Endothelial cell of umbilical vein (primary cell): ENCODE data around the gene DSCAML1. TPM values are rescaled to one million over a fixed set of nuclear protein-coding genes. Genes with fewer than 3 reads are reported as not detected.

Source experiments
- BruUV-seq: library from RNA; stranded (reverse); fragments of 400-500 nt; replicated peaks from 2 replicates; lab custom pipeline; 2021; lab: Mats Ljungman, UMichigan
- CTCF ChIA-PET: fragments of 300-600, 350-600 bp; sonication (Branson Sonifier 250); formaldehyde crosslinking; loops from one replicate; lab custom pipeline; 2021; ENCODE audit warnings: antibody characterized with exemption, inconsistent platforms; lab: Charles Lee
- POLR2A ChIA-PET: fragments of 300-600, 350-600 bp; sonication (Branson Sonifier 250); formaldehyde crosslinking; loops from one replicate; lab custom pipeline; 2021; ENCODE audit warnings: antibody characterized with exemption, inconsistent platforms; lab: Charles Lee
- DNase-seq: peaks from one replicate; pipeline ENCODE4 v3.0.0-alpha.2; 2011; ENCODE audit warnings: low read depth, low spot score
- FAIRE-seq: peaks from 2 replicates; lab custom pipeline; 2011; peaks lifted over from hg19 to GRCh38; lab: Jason Lieb, UNC
- H2AFZ ChIP-seq: 2 replicates; pipeline ENCODE4 v1.6.0; 2012; ENCODE audit warnings: low read depth, low read length, control low read depth, inconsistent platforms
- H3K27ac ChIP-seq: 2 replicates; pipeline ENCODE4 v1.5.1; 2011; ENCODE audit warnings: low read depth, mild to moderate bottlenecking, control low read depth, low read length, moderate library complexity; ENCODE audit not compliant: insufficient read depth
- H3K27me3 ChIP-seq, 2 experiments: 2 replicates each; pipeline versions ENCODE4 v1.6.0 to v1.6.1; 2011; ENCODE audit warnings: low read length in 2 of 2, mixed read lengths in 1 of 2; ENCODE audit not compliant: control insufficient read depth in 2 of 2, insufficient read depth in 2 of 2
- H3K36me3 ChIP-seq, 2 experiments: 2 replicates in 1 of 2; 3 replicates in 1 of 2; pipeline ENCODE4 v1.5.1; 2011; ENCODE audit warnings: low read length in 2 of 2, mild to moderate bottlenecking in 1 of 2, moderate library complexity in 1 of 2; ENCODE audit not compliant: control insufficient read depth in 2 of 2, insufficient read depth in 2 of 2; ENCODE audit errors: extremely low read depth in 1 of 2
- H3K4me1 ChIP-seq: 3 replicates; pipeline ENCODE4 v1.5.1; 2011; ENCODE audit warnings: mild to moderate bottlenecking, low read length; ENCODE audit not compliant: control insufficient read depth, insufficient read depth; ENCODE audit errors: extremely low read depth
- H3K4me2 ChIP-seq: 2 replicates; pipeline ENCODE4 v1.6.1; 2011; ENCODE audit warnings: low read length, control low read depth, mixed read lengths; ENCODE audit not compliant: insufficient read depth
- H3K4me3 ChIP-seq, 3 experiments: fragments of 200-600 bp in 1 of 3; sonication (generic), shearing (Covaris generic) in 1 of 3; replicated peaks in 1 of 3; 2 replicates each; pipeline ENCODE4 v1.5.1; 2011 to 2016; ENCODE audit warnings: control low read depth in 3 of 3, low read length in 3 of 3, mild to moderate bottlenecking in 2 of 3, inconsistent platforms in 1 of 3, low read depth in 1 of 3, moderate library complexity in 1 of 3; ENCODE audit not compliant: insufficient read depth in 1 of 3
- H3K79me2 ChIP-seq: 2 replicates; pipeline ENCODE4 v1.6.0; 2012; ENCODE audit warnings: low read length, inconsistent platforms; ENCODE audit not compliant: control insufficient read depth, insufficient read depth
- H3K9ac ChIP-seq: replicated peaks from 2 replicates; pipeline ENCODE3; 2011; ENCODE audit warnings: low read length, control low read depth; ENCODE audit not compliant: insufficient read depth; ENCODE audit errors: extremely low read depth
- H3K9me1 ChIP-seq: replicated peaks from 3 replicates; pipeline ENCODE4 v1.6.0; 2011; ENCODE audit warnings: mild to moderate bottlenecking, low read length; ENCODE audit not compliant: control insufficient read depth, insufficient read depth; ENCODE audit errors: extremely low read depth
- H3K9me3 ChIP-seq: replicated peaks from 2 replicates; pipeline ENCODE4 v1.5.1; 2012; ENCODE audit warnings: low read length, inconsistent platforms; ENCODE audit not compliant: control insufficient read depth, insufficient read depth
- H4K20me1 ChIP-seq: replicated peaks from 2 replicates; pipeline ENCODE3; 2011; ENCODE audit warnings: mild to moderate bottlenecking, low read length; ENCODE audit not compliant: control insufficient read depth, insufficient read depth; ENCODE audit errors: extremely low read depth
- EZH2 ChIP-seq: IDR thresholded peaks from 2 replicates; pipeline ENCODE4 v1.6.1; 2012; ENCODE audit warnings: borderline replicate concordance, low read depth, mild to moderate bottlenecking, moderate library complexity, low read length, inconsistent platforms; ENCODE audit not compliant: severe bottlenecking
- FOS ChIP-seq: IDR thresholded peaks from 2 replicates; pipeline ENCODE4 v1.6.1; 2011; ENCODE audit warnings: mild to moderate bottlenecking, low read length, moderate library complexity, borderline replicate concordance; ENCODE audit not compliant: insufficient read depth
- JUN ChIP-seq: IDR thresholded peaks from 2 replicates; pipeline ENCODE4 v1.6.1; 2011; ENCODE audit warnings: borderline replicate concordance, low read depth; ENCODE audit not compliant: insufficient read length, insufficient read depth
- MYC ChIP-seq: IDR thresholded peaks from one replicate; pipeline ENCODE4 v1.6.1; 2011; ENCODE audit warnings: mild to moderate bottlenecking, low read depth, low read length
- POLR2A ChIP-seq: IDR thresholded peaks from 2 replicates; pipeline ENCODE4 v1.6.1; 2012; ENCODE audit warnings: low read depth, mild to moderate bottlenecking, control low read depth, low read length
- POLR2AphosphoS5 ChIP-seq: IDR thresholded peaks from 2 replicates; pipeline ENCODE4 v1.6.1; 2012; ENCODE audit warnings: low read depth, mild to moderate bottlenecking, control low read depth, low read length, moderate library complexity; ENCODE audit not compliant: insufficient read depth
- dilution Hi-C: fragments of 300-500 bp; cut with MboI; formaldehyde crosslinking; loops from one replicate; pipeline ENCODE4 v1.15.0; 2019; ENCODE audit warnings: low sequenced_read_pairs; ENCODE audit not compliant: extremely low pct_ligation_motif_present
- intact Hi-C: fragments of 100-400 bp; cut with micrococcal nuclease; formaldehyde crosslinking; loops from one replicate; pipeline ENCODE4 v1.10.0; 2022
- polyA plus RNA-seq, 4 experiments: library from polyadenylated mRNA; depleted of rRNA in 3 of 4; stranded (reverse) in 3 of 4; unstranded in 1 of 4; fragments of >200 nt; gene quantifications; 2 replicates each; pipeline versions ENCODE4 v1.2.1 to v1.2.3, GENCODE V29; 2011 to 2012; ENCODE audit warnings: missing spikeins in 1 of 4
- total RNA-seq: library from RNA; stranded (reverse); gene quantifications from 2 replicates; pipeline ENCODE4 v1.2.3, GENCODE V29; 2021

The DSCAML1 gene
- total and polyA plus RNA-seq, 2 donors (not counting 3 experiments of a cell fraction or from before 2014, with no cell fraction given): not detected

DNA sequence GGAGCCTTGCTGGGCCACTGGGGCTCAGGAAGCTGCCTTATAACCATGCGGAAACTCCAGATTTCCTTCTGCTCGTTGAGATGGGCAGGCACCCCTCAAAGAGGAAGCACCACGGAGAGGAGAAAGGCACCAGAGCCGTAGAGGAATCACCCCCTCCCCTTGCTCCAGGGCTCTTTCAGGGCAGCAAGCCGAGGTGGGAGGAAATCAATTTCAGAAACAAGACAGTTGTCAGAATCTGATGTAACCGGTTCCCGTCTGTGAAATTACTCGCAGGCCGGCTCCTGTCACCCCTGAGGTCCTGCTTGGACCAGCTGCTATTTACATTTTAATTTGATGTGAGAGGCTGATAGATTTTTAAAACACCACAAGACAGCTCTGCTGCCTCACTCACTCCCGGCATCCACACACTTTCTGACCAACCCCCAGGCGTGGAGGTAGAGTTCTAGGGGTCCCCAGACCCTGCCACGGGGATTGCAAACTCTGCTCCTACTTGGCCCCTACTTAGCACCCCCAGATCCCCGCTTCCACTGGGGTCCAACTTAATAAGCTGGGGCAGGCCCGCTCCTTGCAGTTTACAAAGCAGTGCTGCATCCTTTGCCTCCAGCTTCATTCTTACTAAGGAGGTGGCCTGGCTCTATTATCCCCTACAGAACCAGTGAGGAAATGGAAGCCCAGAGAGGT, 306.9 kb downstream of the DSCAML1 start:
- Histone ChIP-seq H3K9me3 (no peaks in the 10 kb centered on the region), H3K4me1 (no peaks in the 10 kb centered on the region), H3K9ac (no peak overlapping the region), H3K79me2 (no peaks in the 10 kb centered on the region), H2AFZ (no peak overlapping the region), H3K27me3 (peaks cover 2 to 6% of the 10 kb centered on the region in 2 experiments), H3K4me2 (no peak overlapping the region), H3K36me3 (no peaks in the 10 kb centered on the region), H3K27ac (no peak overlapping the region), H3K4me3 (no peak overlapping the region), H4K20me1 (no peaks in the 10 kb centered on the region), H3K9me1 (no peaks in the 10 kb centered on the region)
- no peak for FAIRE-seq
- POLR2A ChIA-PET: no interaction called here
- no TSS peak for BruUV-seq
- intact Hi-C loops (loop anchor here (5.0 kb wide), 1 partner anchor 673 kb away; no protein-coding TSS in a partner anchor), dilution Hi-C loops (no loop called here)
- CTCF ChIA-PET: interaction anchor here (0.7 to 1.3 kb wide), 2 partner anchors 11 to 64 kb away, joined by 3 to 6 read pairs; no protein-coding TSS in a partner anchor
- DNase-seq: no peak
- no peak for TF ChIP-seq JUN
- TF ChIP-seq POLR2A: no peak
- no peak for TF ChIP-seq MYC
- TF ChIP-seq POLR2AphosphoS5: no peak
- no peak for TF ChIP-seq EZH2
- TF ChIP-seq FOS: no peak
